Left lobe of liver (tissue), 2 donors: ENCODE results near the gene PTTG1IP2. TPM values are rescaled to one million over a fixed set of nuclear protein-coding genes. Genes with fewer than 3 reads are reported as not detected.
A peak's percentile ranks its signal among the peaks of the same experiment; 100 is the strongest.
"Not testable (repeated sequence)": the region's sequence is repeated elsewhere in the genome, so short reads cannot be mapped to it uniquely, and the experiment has no call there.

ENCODE experiments used
- ATAC-seq: fragments of 200-7000 bp; cut with Tn5 transposase; one replicate; pipeline ENCODE4 v1.9.1; 2020; ENCODE audit warnings: mild to moderate bottlenecking, moderate library complexity
- DNase-seq: peaks from one replicate; pipeline ENCODE4 v3.0.0-alpha.2; 2020; ENCODE audit warnings: low spot score
- total RNA-seq: library from RNA; stranded (reverse); gene quantifications from one replicate; pipeline ENCODE4 v1.2.1, GENCODE V29; 2021
- donor health status: DM: no; HTN: no; CAD: no; lungs with moderate emphysema.
- donor health status: DM: no; HTN: yes; CAD: no.

PTTG1IP2 gene
- total RNA-seq = not detected

DNA sequence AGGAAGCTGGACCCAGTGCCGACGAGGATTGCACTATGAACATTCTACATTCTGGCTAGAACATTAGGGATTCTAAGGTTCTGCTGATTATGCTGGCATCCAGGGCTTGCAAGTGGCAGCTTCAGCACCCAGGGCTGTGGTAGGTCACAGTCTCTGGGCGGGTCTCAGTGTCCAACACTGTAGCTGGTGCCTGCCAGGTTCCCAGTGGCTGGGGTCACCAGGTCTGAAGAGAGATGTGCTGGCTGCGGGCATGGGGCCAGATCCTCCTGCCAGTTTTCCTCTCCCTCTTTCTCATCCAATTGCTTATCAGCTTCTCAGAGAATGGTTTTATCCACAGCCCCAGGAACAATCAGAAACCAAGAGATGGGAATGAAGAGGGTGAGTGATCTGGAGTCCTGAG lies at the start of gene PTTG1IP2:
Gene PTTG1IP2, plus strand, starts transcription at position 86 of the 400 bp plus-strand sequence. Its CDS starts 148 bp downstream, at position 234.
- ATAC-seq (peak; percentile 64), DNase-seq (no peak)

- ATAC-seq = no peak
- DNase-seq = no peak
Observed at GRCh38 chr7:90421651-90422050, 47.8 kb upstream of the PTTG1IP2 start.

- ATAC-seq = no peak
Observed at GRCh38 chr7:90424720-90425119, 44.7 kb upstream of the PTTG1IP2 start.

DNA sequence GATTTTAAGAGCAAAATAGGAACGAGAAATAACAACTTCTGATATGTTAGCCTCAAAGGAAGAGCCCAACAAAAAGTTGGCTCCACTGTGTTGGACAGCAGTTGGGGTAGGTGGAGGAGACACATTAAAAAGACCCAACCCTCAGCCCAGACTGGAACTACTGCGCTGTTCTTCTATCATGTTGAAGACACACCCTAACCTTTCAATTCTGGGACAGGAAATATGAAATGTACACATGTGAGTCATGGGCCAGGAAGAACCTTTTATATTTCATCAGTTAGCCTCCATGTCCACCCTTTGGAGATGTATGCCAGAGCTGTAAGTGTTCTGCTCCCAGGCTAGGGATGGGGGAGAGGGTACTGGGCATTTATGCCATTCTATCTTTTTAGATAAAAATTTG lies 44.1 kb upstream of the PTTG1IP2 start:
- ATAC-seq = no peak
- DNase-seq = no peak

More at GRCh38 chr7:90424720-90425119, 44.7 kb upstream of the PTTG1IP2 start:
- no peak for DNase-seq

DNA sequence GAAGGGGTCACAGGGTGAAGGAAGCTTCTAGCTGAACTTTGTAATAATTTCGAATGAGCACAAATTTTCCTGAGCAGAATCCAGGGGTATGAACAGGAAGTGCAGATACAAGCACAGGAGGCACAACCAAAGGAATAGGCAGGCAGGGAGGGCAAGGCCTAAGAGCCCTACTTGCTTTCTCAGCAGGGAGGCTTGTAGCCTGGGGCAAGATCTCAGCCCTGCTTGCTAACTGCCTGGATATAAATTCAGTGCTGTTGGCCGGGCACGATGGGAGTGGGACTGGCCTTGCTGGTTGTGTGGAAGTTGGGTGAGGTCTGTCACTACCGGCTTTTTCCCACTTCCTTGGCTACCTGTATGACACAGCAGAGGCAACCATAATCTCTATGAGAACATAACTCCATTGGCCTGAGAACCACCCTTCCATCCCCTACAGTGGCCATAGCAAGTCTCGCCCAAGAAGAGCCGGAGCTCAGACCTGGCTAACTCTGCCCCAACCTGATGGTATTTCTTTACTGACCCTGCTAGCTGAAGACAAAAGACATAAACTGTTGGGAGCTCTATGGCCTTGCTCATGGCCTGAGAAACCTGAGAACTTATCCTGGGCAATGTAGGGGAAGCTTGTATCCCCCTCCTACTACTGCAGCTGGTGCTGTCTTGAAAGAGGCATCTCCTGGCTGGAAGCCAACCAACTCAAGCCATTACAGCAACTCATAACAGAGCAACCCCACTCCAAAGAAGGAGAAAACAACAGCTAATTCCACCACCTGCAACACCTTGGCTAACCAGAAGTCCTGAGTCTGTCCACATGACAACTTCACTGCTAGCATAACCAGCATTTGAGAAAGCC lies 38.6 kb upstream of the PTTG1IP2 start:
- no peak for DNase-seq
- ATAC-seq = no peak

- no peak for DNase-seq
Observed at GRCh38 chr7:90432752-90433151, 36.7 kb upstream of the PTTG1IP2 start.

GRCh38 chr7:90433221-90433620 lies 36.2 kb upstream of the PTTG1IP2 start:
- ATAC-seq (no peak), DNase-seq (no peak)

More at GRCh38 chr7:90432752-90433151, 36.7 kb upstream of the PTTG1IP2 start:
- ATAC-seq = no peak

DNA sequence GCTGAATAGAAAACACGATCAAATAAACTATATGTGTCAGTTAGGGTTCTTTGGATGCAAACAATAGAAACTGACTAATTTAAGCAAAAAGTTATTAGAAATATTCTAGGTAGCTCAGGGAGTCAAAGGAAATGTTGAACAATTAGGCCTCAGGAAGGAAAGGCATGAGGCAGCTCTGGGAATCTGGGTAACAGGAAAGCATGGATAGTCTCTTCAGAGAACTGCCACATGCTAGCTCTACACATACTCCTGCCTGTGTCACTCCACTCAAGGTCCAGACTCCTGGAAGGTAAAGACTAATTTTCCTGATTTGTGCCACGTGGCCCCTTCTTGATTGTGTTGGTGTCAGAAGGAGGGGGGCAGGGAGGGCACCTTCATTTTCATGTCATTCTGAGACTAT lies 23.8 kb upstream of the PTTG1IP2 start:
- DNase-seq (no peak), ATAC-seq (no peak)

GRCh38 chr7:90446137-90446899 lies 23.1 kb upstream of the PTTG1IP2 start:
- ATAC-seq (no peak), DNase-seq (no peak)

DNA sequence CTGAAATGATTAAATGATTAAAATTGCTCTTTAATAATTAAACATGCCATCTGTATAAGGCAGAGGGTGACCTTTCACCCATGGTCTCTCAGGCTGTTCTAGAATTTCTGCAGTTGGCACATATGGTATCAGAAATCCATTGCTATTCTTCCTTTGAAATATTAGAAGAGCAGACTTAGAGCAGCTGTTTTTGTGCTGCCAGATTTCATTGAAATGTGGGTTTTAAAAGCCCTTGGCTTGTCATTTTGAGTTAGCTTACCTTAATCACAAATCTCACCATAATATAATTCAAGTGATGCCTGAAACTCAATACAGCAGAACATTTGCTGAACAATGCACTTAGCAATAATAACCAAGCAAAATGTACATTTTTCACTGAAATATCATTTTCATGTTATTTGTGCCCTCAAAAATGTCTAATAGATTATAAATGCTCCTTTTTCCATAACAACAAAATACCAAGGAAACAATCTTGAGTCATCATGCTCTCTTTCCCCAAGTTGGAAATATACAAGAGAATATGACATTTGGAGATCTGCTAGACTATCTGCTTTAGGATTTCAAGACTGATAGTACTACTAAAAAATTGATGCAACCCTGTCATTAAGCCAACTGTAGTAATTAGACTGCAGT lies 16.1 kb upstream of the PTTG1IP2 start:
- ATAC-seq (peak; percentile 47), DNase-seq (no peak)

GRCh38 chr7:90453931-90454330 lies 15.5 kb upstream of the PTTG1IP2 start:
- DNase-seq (no peak), ATAC-seq (peak; percentile 60)

GRCh38 chr7:90455163-90456030 lies 14.0 kb upstream of the PTTG1IP2 start:
- ATAC-seq = peak; percentile 88
- DNase-seq = no peak

DNA sequence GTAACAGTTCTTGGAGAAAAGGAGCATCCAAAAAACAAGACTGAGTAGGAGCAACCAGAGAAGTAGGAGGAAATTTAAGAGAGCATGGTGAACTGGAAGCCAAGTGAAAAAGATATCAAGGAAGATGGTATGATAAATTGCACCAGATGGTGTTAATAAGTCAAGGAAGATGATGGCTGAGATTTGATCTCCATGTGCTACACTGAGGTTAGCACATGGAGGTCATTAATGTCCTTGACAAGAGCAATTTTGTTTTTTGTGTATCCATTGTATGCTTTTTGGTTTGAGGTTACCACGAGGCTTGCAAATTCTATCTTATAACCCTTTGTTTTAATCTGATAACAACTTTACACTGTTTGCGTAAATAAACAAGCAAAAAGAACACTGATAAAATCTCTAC lies 11.3 kb upstream of the PTTG1IP2 start:
- DNase-seq (no peak), ATAC-seq (no peak)

DNA sequence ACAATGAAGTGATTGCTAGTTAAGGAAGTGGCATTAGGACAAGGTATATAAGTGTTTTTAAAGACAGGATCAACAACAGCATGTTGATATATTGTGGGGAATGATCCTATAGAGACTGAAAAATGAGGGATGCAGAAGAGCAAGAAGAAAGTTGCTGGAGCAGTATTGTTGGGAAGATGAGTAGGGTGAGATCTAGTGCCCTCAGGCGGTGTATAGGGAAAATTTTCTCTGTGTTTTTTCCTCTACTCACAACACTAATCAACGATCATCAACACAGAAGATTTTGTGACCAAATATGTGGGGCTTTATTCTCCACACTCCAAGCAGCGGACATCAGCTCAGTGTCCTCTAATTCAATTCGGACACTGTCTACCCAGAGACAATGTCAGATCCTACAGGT lies 9.6 kb upstream of the PTTG1IP2 start:
- ATAC-seq = no peak
- DNase-seq = no peak

DNA sequence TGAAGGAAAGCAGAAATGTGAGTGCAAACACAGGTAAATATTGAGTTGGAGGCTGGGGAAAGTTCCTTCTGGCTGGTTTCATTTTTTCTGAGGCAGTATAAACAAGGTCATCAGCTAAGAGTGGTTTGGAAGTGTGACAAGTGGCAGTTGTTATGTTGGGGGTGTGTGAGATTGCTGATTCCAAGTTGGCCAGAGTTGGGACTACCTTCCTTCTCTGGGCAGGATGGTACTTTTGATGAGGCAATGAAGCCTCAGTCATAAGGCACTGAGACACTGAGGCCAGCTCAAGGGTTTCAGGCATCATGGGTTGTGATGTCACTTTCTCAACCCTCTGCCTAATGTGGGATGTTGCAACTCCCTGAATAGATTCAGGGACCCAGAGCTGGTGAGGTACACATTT lies 8.2 kb upstream of the PTTG1IP2 start:
- DNase-seq (no peak), ATAC-seq (peak; percentile 44)

DNA sequence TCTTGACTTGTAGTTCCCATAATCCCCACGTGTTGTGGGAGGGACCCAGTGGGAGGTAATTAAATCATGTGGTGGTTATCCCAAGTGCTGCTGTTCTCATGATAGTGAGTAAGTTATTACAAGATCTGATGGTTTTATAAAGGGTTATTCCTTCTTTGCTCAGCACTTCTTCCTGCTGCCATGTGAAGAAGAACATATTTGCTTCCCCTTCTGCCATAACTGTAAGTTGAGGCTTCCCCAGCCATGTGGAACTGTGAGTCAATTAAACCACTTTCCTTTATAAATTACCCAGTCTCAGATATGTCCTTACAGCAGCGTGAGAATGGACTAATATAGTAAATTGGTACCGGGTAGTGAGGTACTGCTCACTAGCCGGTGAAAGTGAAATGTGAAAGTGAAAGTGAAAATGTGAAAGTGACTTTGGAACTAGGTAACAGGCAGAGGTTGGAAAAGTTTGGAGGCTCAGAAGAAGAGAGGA lies 6.2 kb upstream of the PTTG1IP2 start:
- DNase-seq = not testable (repeated sequence)
- ATAC-seq = peak; percentile 82

GRCh38 chr7:90465816-90466215 lies 3.6 kb upstream of the PTTG1IP2 start:
- ATAC-seq (no peak), DNase-seq (no peak)

DNA sequence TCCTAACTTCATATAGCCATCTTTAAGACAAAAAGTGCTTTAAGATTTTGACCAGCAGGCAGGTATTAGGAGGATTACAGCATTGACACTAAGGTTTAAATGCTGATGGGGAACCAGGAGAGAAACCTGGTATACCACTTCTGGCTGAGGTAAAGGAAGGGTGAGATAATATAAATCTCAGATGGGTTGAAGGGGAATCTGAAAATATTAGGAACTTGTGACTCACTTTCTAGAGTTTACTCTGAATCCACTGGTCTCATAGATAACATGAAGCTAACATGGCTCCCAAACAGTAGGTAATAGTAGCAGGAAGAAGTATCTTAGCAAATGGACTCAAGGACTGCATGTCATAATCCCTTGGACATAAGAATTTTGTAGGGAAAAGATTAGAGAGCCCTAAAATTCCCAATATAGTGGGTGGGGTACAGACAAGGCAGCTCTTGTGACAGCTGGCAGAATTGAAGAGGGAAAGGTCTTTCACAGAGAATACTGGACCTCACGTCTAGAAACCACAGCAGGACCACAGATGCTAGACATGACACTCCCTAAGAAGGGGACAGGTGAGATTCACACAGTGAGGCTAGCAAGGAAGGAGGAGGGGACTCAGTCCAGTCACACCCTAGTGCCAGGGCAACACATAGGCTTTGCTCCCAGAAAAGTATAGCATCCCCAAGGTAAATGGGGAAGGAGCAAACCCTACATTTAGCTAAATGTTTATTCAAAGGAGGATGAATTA lies 3.5 kb downstream of the PTTG1IP2 start:
- no peak for DNase-seq
- no peak for ATAC-seq

DNA sequence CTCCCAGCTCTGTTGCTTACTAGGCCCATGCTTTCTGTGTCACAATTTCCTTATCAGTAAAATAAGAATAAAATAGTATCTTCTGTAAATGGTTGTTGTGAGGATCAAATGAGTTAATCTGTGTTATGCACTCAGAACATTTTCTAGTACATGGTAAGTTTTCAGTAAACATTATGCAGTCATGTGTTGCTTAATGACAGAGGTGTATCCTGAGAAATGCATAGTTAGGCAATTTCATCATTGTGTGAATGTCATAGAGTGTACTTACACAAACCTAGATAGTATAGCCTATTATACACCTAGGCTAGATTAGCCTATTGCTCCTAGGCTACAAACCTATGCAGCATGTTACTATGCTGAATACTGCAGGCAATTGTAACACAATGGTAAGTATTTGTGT lies 4.4 kb downstream of the PTTG1IP2 start:
- no peak for ATAC-seq
- DNase-seq = no peak
